Activated T-helper 2 cell treated with anti-CD3 and anti-CD28 coated beads, Interferon-gamma antibody, Interleukin-2, Interleukin-4, amounts not matched to agents 10 μg/mL and 5 μg/mL and 100 μg/mL, durations not matched to agents 14 hours and 24 hours and 36 hours (primary cell): Measurements from ENCODE around the gene PTTG2. TPM values are rescaled to one million over a fixed set of nuclear protein-coding genes. Genes with fewer than 3 reads are reported as not detected.
A peak's percentile ranks its signal among the peaks of the same experiment; 100 is the strongest.
"Not testable (repeated sequence)": the region's sequence is repeated elsewhere in the genome, so short reads cannot be mapped to it uniquely, and the experiment has no call there.

ENCODE experiments used
- DNase-seq: peaks from one replicate; pipeline ENCODE4 v3.0.0; 2021; ENCODE audit warnings: low spot score
- H3K27ac Mint-ChIP-seq: one replicate; pipeline ENCODE4 v1.8.0; 2021; ENCODE audit warnings: mixed read lengths
- H3K27me3 Mint-ChIP-seq: one replicate; pipeline ENCODE4 v1.8.0; 2021; ENCODE audit warnings: low read depth, mixed read lengths
- H3K36me3 Mint-ChIP-seq: one replicate; pipeline ENCODE4 v1.8.0; 2021; ENCODE audit warnings: low read depth, mixed read lengths
- H3K4me1 Mint-ChIP-seq: one replicate; pipeline ENCODE4 v1.8.0; 2021; ENCODE audit warnings: low read depth, mixed read lengths
- H3K4me3 Mint-ChIP-seq: one replicate; pipeline ENCODE4 v1.8.0; 2021; ENCODE audit warnings: low read depth, mild to moderate bottlenecking, moderate library complexity, mixed read lengths
- H3K9me3 Mint-ChIP-seq: one replicate; pipeline ENCODE4 v1.8.0; 2021; ENCODE audit warnings: mixed read lengths
- intact Hi-C: fragments of 100-400 bp; cut with micrococcal nuclease; formaldehyde crosslinking; loops from one replicate; pipeline ENCODE4 v1.15.1; 2023
- total RNA-seq: library from RNA; stranded (reverse); gene quantifications from 2 replicates; pipeline ENCODE4 v1.2.3, GENCODE V29; 2022

PTTG2 gene
- total RNA-seq, 1 donor from 2014 or later, result not detected

DNA sequence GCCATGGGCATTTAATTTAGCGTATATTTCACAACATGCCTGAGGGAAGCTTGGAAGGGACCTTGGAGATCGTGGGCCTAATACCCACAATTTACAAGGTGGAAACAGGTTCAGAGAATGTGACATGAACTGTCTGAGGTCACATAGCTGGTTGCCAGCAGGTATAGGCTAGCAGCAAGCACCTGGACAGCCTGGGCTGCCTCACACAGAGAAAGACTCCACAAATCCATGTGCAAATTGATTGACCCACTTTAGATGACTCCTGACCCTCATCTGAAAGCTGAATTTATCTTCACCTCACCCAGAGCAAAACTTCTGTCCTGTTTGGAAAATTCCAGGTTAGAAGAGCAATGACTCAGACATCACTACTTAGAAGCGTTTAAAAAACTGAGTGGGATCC, 5.8 kb downstream of the PTTG2 start:
- Mint-ChIP-seq H3K36me3 (no peaks in the 10 kb centered on the region), H3K9me3 (peaks cover 3% of the 10 kb centered on the region), H3K4me3 (no peak overlapping the region), H3K4me1 (peaks cover 9% of the 10 kb centered on the region), H3K27ac (no peak overlapping the region), H3K27me3 (no peaks in the 10 kb centered on the region)
- intact Hi-C loops, result no loop called here
- DNase-seq, result no peak

DNA sequence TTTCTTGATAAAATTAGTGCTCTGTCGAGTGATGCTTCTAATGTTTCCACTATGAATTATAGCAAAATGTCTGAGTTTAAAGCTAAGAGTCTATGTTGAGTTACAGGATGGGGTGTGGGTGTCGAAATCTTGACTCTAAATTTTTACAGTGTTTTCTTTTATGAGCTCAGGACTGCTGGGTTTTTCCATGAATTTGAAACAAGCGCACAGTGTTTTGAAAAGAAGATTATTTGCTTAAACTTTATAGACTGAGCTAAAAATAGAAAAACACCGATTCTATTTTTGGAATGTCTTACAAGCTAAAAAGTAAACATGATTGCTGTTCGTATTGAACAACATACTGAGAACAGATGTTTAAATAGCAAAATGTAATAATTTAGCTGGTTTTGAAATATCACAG, 7.5 kb downstream of the PTTG2 start:
- Mint-ChIP-seq H3K27ac (no peak overlapping the region), H3K36me3 (no peaks in the 10 kb centered on the region), H3K4me1 (peaks cover 9% of the 10 kb centered on the region), H3K4me3 (no peak overlapping the region), H3K9me3 (peaks cover 3% of the 10 kb centered on the region), H3K27me3 (no peaks in the 10 kb centered on the region)
- no peak for DNase-seq
- intact Hi-C loops, result no loop called here

DNA sequence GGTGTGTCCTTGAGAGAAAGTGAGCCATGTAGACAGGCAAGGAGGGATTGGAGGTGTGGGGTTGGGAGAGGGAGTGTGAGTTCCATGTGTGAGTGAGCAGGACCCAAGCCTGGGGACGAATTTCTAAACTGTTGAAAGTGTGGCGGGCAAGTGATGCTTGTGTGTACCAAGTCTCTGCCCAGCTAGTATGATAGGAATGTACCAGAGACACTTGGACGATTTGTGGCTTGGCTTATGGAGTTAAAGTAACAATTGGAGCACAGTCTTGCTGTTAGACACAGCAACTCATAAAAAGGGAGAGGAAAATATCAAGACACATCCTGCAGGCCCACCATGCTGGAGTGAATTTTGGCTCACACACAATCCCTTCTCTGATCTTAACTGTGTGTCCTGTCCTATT, 8.5 kb downstream of the PTTG2 start:
- intact Hi-C loops, result no loop called here
- Mint-ChIP-seq H3K4me3 (no peak overlapping the region), H3K4me1 (peaks cover 14% of the 10 kb centered on the region)

DNA sequence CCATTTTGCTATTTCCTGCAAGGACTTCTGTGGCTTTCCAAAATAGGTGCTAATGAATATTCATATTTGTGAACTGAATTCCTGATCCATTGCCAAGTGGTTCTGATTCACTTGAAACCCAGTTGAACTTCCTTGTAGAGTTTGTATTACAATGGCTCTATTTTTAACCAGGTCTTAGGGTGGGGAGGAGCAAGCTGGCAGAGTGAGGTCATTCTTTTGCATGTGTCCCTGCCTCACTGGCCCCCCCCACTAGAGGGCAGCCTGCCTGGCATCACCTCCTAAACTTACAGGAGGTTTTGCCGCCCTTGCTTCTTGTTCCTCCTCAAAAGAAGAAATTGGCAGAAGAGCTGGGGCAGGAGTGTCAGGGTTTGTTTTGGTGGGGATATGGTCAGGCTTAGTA, 10.5 kb downstream of the PTTG2 start:
- peaks cover 11% of the 10 kb centered on the region for H3K4me1 Mint-ChIP-seq
- peaks cover 3% of the 10 kb centered on the region for H3K9me3 Mint-ChIP-seq
- no peak overlapping the region for H3K4me3 Mint-ChIP-seq
- H3K27ac Mint-ChIP-seq, result no peak overlapping the region
- no peaks in the 10 kb centered on the region for H3K36me3 Mint-ChIP-seq
- peak; percentile 31 for DNase-seq
- no peaks in the 10 kb centered on the region for H3K27me3 Mint-ChIP-seq
- intact Hi-C loops, result loop anchor here (10.0 kb wide), 1 partner anchor 286 kb away; the partner anchor contains the start of gene RELL1

More for the DNA sequence above, 8.5 kb downstream of the PTTG2 start:
- H3K27me3 Mint-ChIP-seq, result no peaks in the 10 kb centered on the region
- H3K27ac Mint-ChIP-seq, result no peak overlapping the region
- DNase-seq, result no peak
- H3K36me3 Mint-ChIP-seq, result no peaks in the 10 kb centered on the region
- peaks cover 3% of the 10 kb centered on the region for H3K9me3 Mint-ChIP-seq

DNA sequence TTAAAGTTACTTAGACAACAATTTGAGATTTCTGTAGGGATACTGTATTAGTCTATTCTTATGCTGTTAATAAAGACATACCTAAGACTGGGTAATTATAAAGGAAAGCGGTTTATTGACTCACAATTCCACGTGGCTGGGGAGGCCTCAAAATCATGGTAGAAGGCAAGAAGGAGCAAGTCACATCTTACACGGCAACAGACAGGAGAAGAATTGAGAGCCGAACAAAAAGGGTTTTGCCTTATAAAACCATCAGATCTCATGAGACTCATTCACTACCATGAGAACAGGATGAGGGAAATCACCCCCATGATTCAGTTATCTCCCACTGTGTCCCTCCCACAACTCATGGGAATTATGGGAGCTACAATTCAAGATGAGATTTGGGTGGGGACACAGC, 11.0 kb downstream of the PTTG2 start:
- intact Hi-C loops, result loop anchor here (10.0 kb wide), 1 partner anchor 286 kb away; the partner anchor contains the start of gene RELL1
- peaks cover 10% of the 10 kb centered on the region for H3K4me1 Mint-ChIP-seq
- H3K36me3 Mint-ChIP-seq, result no peaks in the 10 kb centered on the region
- H3K4me3 Mint-ChIP-seq, result no peak overlapping the region
- H3K9me3 Mint-ChIP-seq, result peaks cover 3% of the 10 kb centered on the region
- no peak for DNase-seq
- no peak overlapping the region for H3K27ac Mint-ChIP-seq
- no peaks in the 10 kb centered on the region for H3K27me3 Mint-ChIP-seq

DNA sequence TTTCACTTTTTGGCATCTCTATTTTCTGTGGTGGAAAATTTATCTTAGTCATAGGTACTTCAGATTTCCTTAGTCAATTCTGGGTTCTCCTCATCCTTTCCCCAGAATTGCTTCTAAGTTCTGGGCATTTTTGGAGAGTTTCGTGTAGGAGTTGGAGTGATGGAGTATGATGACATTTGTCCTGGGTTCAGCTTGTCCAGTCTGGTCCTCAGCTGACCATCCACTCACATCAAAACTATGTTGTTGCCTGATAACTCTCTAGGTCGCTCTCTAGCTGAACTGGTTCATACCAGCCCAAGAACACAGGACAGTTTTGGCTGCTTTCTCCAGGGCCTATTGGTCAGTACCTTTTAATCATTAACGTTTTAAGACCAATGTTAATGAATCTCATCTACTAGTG, 13.2 kb downstream of the PTTG2 start:
- intact Hi-C loops, result loop anchor here (10.0 kb wide), 1 partner anchor 289 kb away; the partner anchor contains the start of gene RELL1

DNA sequence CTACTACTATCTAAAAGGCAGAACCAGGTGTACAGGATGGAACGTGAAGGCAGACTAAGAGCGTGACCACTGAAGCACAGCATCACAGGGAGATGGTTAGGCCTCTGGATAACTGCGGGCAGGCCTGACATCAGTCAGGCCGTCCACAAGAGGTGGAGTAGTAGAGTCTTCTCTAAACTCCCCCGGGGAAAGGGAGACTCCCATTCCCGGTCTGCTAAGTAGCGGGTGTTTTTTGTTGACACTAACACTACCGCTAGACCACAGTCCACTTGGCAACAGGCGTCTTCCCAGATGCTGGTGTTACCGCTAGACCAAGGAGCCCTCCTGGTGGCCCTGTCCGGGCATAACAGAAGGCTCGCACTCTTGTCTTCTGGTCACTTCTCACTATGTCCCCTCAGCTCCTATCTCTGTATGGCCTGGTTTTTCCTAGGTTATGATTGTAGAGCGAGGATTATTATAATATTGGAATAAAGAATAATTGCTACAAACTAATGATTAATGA, 15.2 kb downstream of the PTTG2 start:
- not testable (repeated sequence) for H3K9me3 Mint-ChIP-seq, H3K27me3 Mint-ChIP-seq, H3K4me3 Mint-ChIP-seq, H3K27ac Mint-ChIP-seq, DNase-seq, H3K36me3 Mint-ChIP-seq
- intact Hi-C loops, result loop anchor here (10.0 kb wide), 1 partner anchor 291 kb away; the partner anchor contains the start of gene RELL1
- H3K4me1 Mint-ChIP-seq, result peaks cover 26% of the 10 kb centered on the region

More for the DNA sequence above, 13.2 kb downstream of the PTTG2 start:
- no peak for DNase-seq
- Mint-ChIP-seq H3K4me3 (no peak overlapping the region), H3K27ac (no peak overlapping the region), H3K27me3 (no peaks in the 10 kb centered on the region), H3K9me3 (peaks cover 3% of the 10 kb centered on the region), H3K36me3 (no peaks in the 10 kb centered on the region), H3K4me1 (peaks cover 16% of the 10 kb centered on the region)

DNA sequence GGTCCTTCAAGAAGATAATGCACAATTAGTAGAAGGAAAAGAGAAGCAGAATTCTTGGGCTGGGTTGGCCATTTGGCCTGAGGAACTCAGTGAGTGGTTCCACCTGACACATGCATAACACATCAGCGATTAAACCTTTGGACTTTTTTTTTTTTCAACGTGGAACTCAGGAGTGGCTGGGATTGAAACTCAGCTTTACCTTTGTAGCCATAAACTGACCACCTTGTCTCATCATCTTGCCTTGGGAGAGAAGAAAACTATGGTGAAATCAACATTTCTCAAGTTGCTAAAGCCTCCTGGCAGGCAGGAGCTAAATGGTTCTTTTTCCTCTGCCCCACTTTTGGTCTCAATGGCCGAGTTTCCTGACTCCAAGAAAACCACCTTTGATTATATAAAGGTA, 16.3 kb downstream of the PTTG2 start:
- Mint-ChIP-seq H3K36me3 (no peaks in the 10 kb centered on the region), H3K4me3 (peak overlapping the region; percentile 68), H3K4me1 (peaks cover 24% of the 10 kb centered on the region), H3K27me3 (no peaks in the 10 kb centered on the region), H3K27ac (no peak overlapping the region), H3K9me3 (no peaks in the 10 kb centered on the region)
- intact Hi-C loops, result loop anchor here (10.0 kb wide), 1 partner anchor 292 kb away; the partner anchor contains the start of gene RELL1
- DNase-seq, result no peak

DNA sequence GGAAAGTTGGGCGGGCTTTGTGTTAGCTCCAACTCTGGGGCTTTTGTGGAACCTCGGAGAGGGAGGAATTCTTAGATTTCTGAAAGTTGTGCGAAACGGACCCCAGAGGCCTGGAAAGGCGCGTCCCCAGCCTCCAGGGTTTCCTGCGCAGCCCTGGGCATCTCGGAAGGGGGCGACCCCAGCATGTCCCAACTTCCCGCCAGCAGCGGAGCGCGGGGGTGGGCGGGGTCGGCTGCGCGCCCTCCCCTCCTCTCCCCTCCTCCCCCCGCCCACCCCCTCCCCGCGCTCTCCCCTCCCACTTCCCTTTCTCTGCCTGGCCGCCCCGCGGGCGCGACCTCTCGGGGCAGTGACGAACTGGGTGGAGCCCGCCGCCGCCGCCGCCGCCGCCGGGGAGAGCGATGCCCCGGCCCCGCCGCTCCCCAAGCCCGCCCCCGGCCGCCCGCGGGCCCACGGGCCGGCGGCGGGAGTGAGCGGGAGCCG, 16.8 kb downstream of the PTTG2 start:
- no peaks in the 10 kb centered on the region for H3K36me3 Mint-ChIP-seq
- DNase-seq, result peak; percentile 74
- H3K27me3 Mint-ChIP-seq, result no peaks in the 10 kb centered on the region
- H3K4me3 Mint-ChIP-seq, result peak overlapping the region; percentile 68
- H3K4me1 Mint-ChIP-seq, result peaks cover 28% of the 10 kb centered on the region
- H3K27ac Mint-ChIP-seq, result no peak overlapping the region
- intact Hi-C loops, result loop anchor here (10.0 kb wide), 1 partner anchor 292 kb away; the partner anchor contains the start of gene RELL1
- no peaks in the 10 kb centered on the region for H3K9me3 Mint-ChIP-seq

DNA sequence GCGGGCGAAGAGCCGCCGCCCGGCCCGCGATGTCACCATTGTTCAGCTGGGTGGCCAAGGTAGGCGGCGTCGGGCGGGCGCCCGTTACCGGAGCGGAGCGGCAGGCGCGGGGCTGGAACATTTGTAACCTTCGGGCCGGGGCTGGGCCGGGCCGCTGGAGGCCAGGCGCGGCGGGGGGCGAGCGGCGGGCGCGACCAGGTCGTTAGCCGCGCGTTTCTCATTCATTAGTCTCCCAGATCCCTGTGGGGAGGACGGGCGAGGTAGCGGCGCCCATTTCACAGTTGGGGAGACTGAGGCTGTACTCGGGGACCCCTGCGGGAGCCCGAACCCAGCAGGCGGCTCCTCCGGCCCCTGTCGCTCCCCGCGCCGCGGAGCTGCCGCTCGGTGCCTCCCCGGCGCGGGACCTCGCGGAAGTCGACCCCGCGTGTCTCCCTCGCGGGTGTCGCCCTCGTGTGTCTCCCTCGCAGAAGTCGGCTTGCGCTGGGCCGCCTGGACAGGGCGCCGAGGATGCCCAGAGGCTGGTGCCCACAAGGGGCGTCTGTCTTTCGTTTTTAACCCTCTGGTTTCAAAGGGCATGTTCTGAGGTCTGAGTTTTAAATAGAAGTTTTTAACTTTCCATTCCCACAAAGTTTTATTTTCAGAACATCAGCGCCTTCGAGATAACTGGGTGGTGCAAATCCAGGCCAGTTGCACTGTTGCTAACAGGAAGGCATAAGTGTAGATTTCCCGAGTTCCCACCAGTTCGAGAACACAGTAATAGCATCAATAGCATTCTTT, 17.5 kb downstream of the PTTG2 start:
- Mint-ChIP-seq H3K27me3 (no peaks in the 10 kb centered on the region), H3K4me3 (peak overlapping the region; percentile 81), H3K27ac (peak overlapping the region; percentile 78), H3K4me1 (peaks cover 28% of the 10 kb centered on the region), H3K9me3 (no peaks in the 10 kb centered on the region), H3K36me3 (no peaks in the 10 kb centered on the region)
- DNase-seq, result peak; percentile 71
- intact Hi-C loops, result loop anchor here (1.0 to 10.0 kb wide), 4 partner anchors 48 to 293 kb away; partner anchors contain the start of genes PGM2, RELL1 and TBC1D1

DNA sequence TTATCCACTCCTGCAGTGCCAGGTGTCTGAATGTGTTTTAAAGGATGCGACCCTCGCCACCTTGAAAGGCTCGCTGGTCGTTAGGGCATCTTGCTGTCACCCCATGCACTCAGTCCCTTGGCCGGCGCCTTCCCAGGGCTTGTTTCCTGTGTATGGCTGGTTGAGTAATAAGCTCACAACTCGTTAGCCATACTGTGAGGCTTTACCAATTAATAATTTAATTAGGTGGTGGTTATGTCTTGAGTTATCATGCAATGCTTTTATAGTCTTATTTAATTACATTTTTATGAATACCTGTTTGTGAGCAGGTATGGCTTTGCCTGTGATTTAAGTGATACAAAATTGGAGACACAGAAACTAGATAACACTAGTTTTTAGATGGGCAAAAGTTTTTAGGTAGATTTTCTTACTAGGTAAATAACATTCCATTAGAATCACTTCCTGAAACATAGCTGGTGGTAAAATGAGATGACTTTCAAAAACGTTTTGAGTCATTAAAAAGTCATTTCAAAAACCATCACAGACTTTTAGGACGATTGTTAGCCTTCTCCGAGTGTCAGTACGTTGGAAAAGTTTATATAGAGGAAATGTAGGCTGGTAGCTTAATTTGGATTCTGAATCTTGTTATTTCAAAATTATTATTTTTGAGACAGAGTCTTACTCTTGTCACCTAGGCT, 18.2 kb downstream of the PTTG2 start:
- H3K4me1 Mint-ChIP-seq, result peaks cover 23% of the 10 kb centered on the region
- H3K27me3 Mint-ChIP-seq, result no peaks in the 10 kb centered on the region
- H3K36me3 Mint-ChIP-seq, result no peaks in the 10 kb centered on the region
- H3K4me3 Mint-ChIP-seq, result peak overlapping the region; percentile 81
- H3K27ac Mint-ChIP-seq, result peak overlapping the region; percentile 78
- intact Hi-C loops, result loop anchor here (1.0 to 10.0 kb wide), 4 partner anchors 49 to 294 kb away; partner anchors contain the start of genes PGM2, RELL1 and TBC1D1
- no peaks in the 10 kb centered on the region for H3K9me3 Mint-ChIP-seq
- peak; percentile 11 for DNase-seq

DNA sequence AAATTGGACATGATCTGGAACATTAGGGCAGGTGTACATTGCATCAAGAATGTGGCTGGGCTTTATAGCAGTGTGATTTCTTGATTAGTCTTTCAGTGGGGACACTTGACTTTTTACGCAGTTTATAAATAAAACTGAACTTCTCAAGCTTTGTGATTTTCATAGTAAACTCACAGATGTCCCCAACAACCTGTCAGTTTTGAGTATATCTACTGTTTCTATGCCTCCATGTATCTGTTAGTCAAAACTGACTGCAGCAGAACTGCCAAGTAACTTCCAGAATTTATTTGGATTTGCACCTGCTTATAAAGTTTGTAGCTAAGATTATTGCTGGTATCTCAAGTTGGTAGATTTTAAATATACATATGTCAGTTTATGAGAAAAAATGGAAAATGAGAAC, 20.0 kb downstream of the PTTG2 start:
- no peak overlapping the region for H3K4me3 Mint-ChIP-seq
- no peaks in the 10 kb centered on the region for H3K9me3 Mint-ChIP-seq
- intact Hi-C loops, result no loop called here

More for the DNA sequence above, 20.0 kb downstream of the PTTG2 start:
- Mint-ChIP-seq H3K4me1 (peaks cover 24% of the 10 kb centered on the region), H3K36me3 (peaks cover 3% of the 10 kb centered on the region), H3K27me3 (no peaks in the 10 kb centered on the region), H3K27ac (no peak overlapping the region)
- DNase-seq, result no peak
